Spleen (tissue), 7 donors: Measurements from ENCODE around the gene GSG1L.

ENCODE experiments used
- CTCF ChIP-seq, 11 experiments: fragments of 200-600 bp in 7 of 11; fragments of 450-650 bp in 4 of 11; sonication (generic) in 4 of 11; IDR thresholded peaks in 8 of 11; conservative IDR thresholded peaks in 3 of 11; 1 replicate in 7 of 11; 2 replicates in 4 of 11; pipeline versions ENCODE4 v1.4.0 to v1.8.0; 2016 to 2021; ENCODE audit warnings: antibody characterized with exemption in 11 of 11, inconsistent platforms in 4 of 11, mild to moderate bottlenecking in 1 of 11
- POLR2A ChIP-seq, 3 donors: fragments of 450-650 bp; IDR thresholded peaks; one replicate each; pipeline ENCODE4 v1.5.1; 2017; ENCODE audit warnings: antibody characterized with exemption in 3 of 3, mild to moderate bottlenecking in 1 of 3
- POLR2AphosphoS5 ChIP-seq, 3 donors: sonication (generic); formaldehyde crosslinking; IDR thresholded peaks; one replicate each; pipeline ENCODE4 v1.5.1; 2017; ENCODE audit warnings: antibody characterized with exemption in 3 of 3
- donor health status: DM: no; HTN: no; CAD: no; lungs with moderate emphysema.
- donor health status: DM: no; HTN: no; CAD: no.
- donor health status: DM: no; HTN: no; CAD: no.

GRCh38 chr16:27995378-27995777, 68.1 kb downstream of the GSG1L start:
- no peak for TF ChIP-seq CTCF (IDR thresholded peaks at IDR 0.05 in 8 of 11, conservative IDR thresholded peaks at IDR 0.05 in 3 of 11)
- no peak for TF ChIP-seq POLR2AphosphoS5 (IDR thresholded peaks at IDR 0.05)
- no peak for TF ChIP-seq POLR2A (IDR thresholded peaks at IDR 0.05)
